ENCODE data around the gene CD2BP2. TPM values are rescaled to one million over a fixed set of nuclear protein-coding genes. Genes with fewer than 3 reads are reported as not detected.
A peak's percentile ranks its signal among the peaks of the same experiment; 100 is the strongest.

The CD2BP2 gene
- total and polyA plus RNA-seq, 2 of the 13 experiments (the other 11 are each of a cell fraction or from before 2014, with no cell fraction given): 24.9 to 54.6 TPM

- no peak for TF ChIP-seq THAP8 (CRISPR knock-in tag; IDR thresholded peaks at IDR 0.05; ENCODE audit: borderline replicate concordance)
- TF ChIP-seq ZNF781 (CRISPR knock-in tag; IDR thresholded peaks at IDR 0.05; ENCODE audit: borderline replicate concordance, not compliant biosample characterization): peak; percentile 71
- no peak for TF ChIP-seq HNRNPLL (IDR thresholded peaks at IDR 0.05; ENCODE audit: low read depth, low read length, poor library complexity, severe bottlenecking)
- no peak for TF ChIP-seq SAFB2 (CRISPR knock-in tag; IDR thresholded peaks at IDR 0.05; ENCODE audit: borderline replicate concordance, low read depth)
- no peak for TF ChIP-seq ZNF547 (CRISPR knock-in tag; IDR thresholded peaks at IDR 0.05)
- no peak for TF ChIP-seq SATB2 (CRISPR knock-in tag; IDR thresholded peaks at IDR 0.05)
- TF ChIP-seq RFXAP (CRISPR knock-in tag; IDR thresholded peaks at IDR 0.05; ENCODE audit: borderline replicate concordance): no peak
- peak; percentile 67; the same call in 1 of the 2 replicates for TF ChIP-seq NR2C2 (CRISPR knock-in tag; IDR thresholded peaks at IDR 0.05; ENCODE audit: borderline replicate concordance)
- no peak for TF ChIP-seq EEA1 (CRISPR knock-in tag; IDR thresholded peaks at IDR 0.05; ENCODE audit: borderline replicate concordance)
- TF ChIP-seq SIN3B (IDR thresholded peaks at IDR 0.05; ENCODE audit: low read length): no peak
- TF ChIP-seq KDM3A (CRISPR knock-in tag; IDR thresholded peaks at IDR 0.05; ENCODE audit: low read depth): peak; percentile 49; the same call in 1 of the 2 replicates
- no peak for TF ChIP-seq ZKSCAN8 (CRISPR knock-in tag; IDR thresholded peaks at IDR 0.05; ENCODE audit: borderline replicate concordance)
- TF ChIP-seq ZNF678 (CRISPR knock-in tag; IDR thresholded peaks at IDR 0.05): no peak
- TF ChIP-seq ZFP62 (CRISPR knock-in tag; IDR thresholded peaks at IDR 0.05): no peak
- TF ChIP-seq ZNF841 (CRISPR knock-in tag; IDR thresholded peaks at IDR 0.05; ENCODE audit: borderline replicate concordance): no peak
- TF ChIP-seq HOXA3 (CRISPR knock-in tag; IDR thresholded peaks at IDR 0.05): peak; percentile 79; the same call in 1 of the 2 replicates
- TF ChIP-seq ZBTB21 (CRISPR knock-in tag; IDR thresholded peaks at IDR 0.05): 0 out of 2 replicates have a peak, but pooled peaks have one; percentile 25
- TF ChIP-seq HMGA1 (CRISPR knock-in tag; conservative IDR thresholded peaks at IDR 0.05): no peak
- no peak for TF ChIP-seq ZBTB44 (CRISPR knock-in tag; IDR thresholded peaks at IDR 0.05)
- no peak for TF ChIP-seq STAT6 (CRISPR knock-in tag; IDR thresholded peaks at IDR 0.05; ENCODE audit: borderline replicate concordance)
- TF ChIP-seq JUND (CRISPR knock-in tag; IDR thresholded peaks at IDR 0.05): no peak
- no peak for TF ChIP-seq NFIB (CRISPR knock-in tag; IDR thresholded peaks at IDR 0.05; ENCODE audit: borderline replicate concordance)
- 0 out of 2 replicates have a peak, but pooled peaks have one; percentile 82 for TF ChIP-seq DNMT3B (CRISPR knock-in tag; conservative IDR thresholded peaks at IDR 0.05)
- no peak; the same call in 1 of the 2 replicates for TF ChIP-seq ZNF12 (CRISPR knock-in tag; IDR thresholded peaks at IDR 0.05)
- TF ChIP-seq ZNF672 (CRISPR knock-in tag; IDR thresholded peaks at IDR 0.05): no peak
- TF ChIP-seq ZNF263 (CRISPR knock-in tag; IDR thresholded peaks at IDR 0.05): peak; percentile 79
These were observed 19.3 kb downstream of the CD2BP2 start (continued) for GRCh38 chr16:30335598-30336474.
